Psoas muscle (tissue), 8 donors: ENCODE data around the gene OSBP2. TPM values are rescaled to one million over a fixed set of nuclear protein-coding genes. Genes with fewer than 3 reads are reported as not detected.
A peak's percentile ranks its signal among the peaks of the same experiment; 100 is the strongest.

Source experiments
- ATAC-seq, 4 donors: fragments of 200-7000 bp; cut with Tn5 transposase; one replicate each; pipeline ENCODE4 v1.9.1; 2020; ENCODE audit warnings: moderate library complexity in 3 of 4, mild to moderate bottlenecking in 2 of 4
- DNase-seq, 2 donors: peaks; one replicate each; pipeline ENCODE4 v3.0.0-alpha.2; 2020
- H3K27ac ChIP-seq: fragments of 200-600 bp; one replicate; pipeline ENCODE4 v1.8.0; 2022
- H3K27me3 ChIP-seq, 3 donors: fragments of 200-600 bp in 1 of 3; one replicate each; pipeline versions ENCODE4 v1.6.1 to v1.8.0; 2013 to 2022; ENCODE audit warnings: low read length in 2 of 3, mild to moderate bottlenecking in 2 of 3, moderate library complexity in 1 of 3; ENCODE audit not compliant: insufficient read depth in 3 of 3
- H3K36me3 ChIP-seq, 2 donors: fragments of 200-600 bp in 1 of 2; one replicate each; pipeline versions ENCODE4 v1.6.1 to v1.8.0; 2013 to 2022; ENCODE audit warnings: low read depth in 1 of 2, mild to moderate bottlenecking in 1 of 2, moderate library complexity in 1 of 2; ENCODE audit not compliant: insufficient read depth in 1 of 2
- H3K4me1 ChIP-seq: fragments of 200-600 bp; one replicate; pipeline ENCODE4 v1.8.0; 2022
- H3K4me3 ChIP-seq: fragments of 200-600 bp; one replicate; pipeline ENCODE4 v1.8.0; 2022; ENCODE audit warnings: mild to moderate bottlenecking
- H3K9me3 ChIP-seq: fragments of 200-600 bp; one replicate; pipeline ENCODE4 v1.8.0; 2022
- WGBS, 3 donors: extraction: QIAGEN DNeasy Blood & Tissue Kit; methylation state at CpG; one replicate each; pipeline versions ENCODE4 v1.1.6 to v1.1.7; 2013; 5-methylcytosine and 5-hydroxymethylcytosine counted together
- intact Hi-C, 2 donors: fragments of 100-400 bp; cut with DNase I; formaldehyde crosslinking; loops; one replicate each; pipeline versions ENCODE4 v1.11.0 to v1.14.2; 2022
- polyA plus RNA-seq, 3 donors: library from polyadenylated mRNA; stranded (reverse); fragments of 200-250 nt; gene quantifications; one replicate each; pipeline ENCODE4 v1.2.3, GENCODE V29; 2013
- total RNA-seq, 4 donors: library from RNA; stranded (reverse); fragmentation: NEBNext Ultra II Directional in 2 of 4; extraction: Animal tissue kit (Norgen Biotek cat#: 25700) in 2 of 4; gene quantifications; one replicate each; pipeline versions ENCODE4 v1.2.1 to v1.2.4, GENCODE V29; 2021 to 2023
- TF ChIP-seq, protein P1 (sequence below): fragments of 200-600 bp; IDR thresholded peaks from one replicate; pipeline ENCODE4 v1.8.0; 2022; ENCODE audit warnings: antibody characterized with exemption
- donor health status: healthy with polysubstance abuse.
- donor health status: DM: no; HTN: no; CAD: no; lungs with moderate emphysema.
- donor health status: Bipolar disorder and iron deficiency.
- donor health status: healthy.
- donor health status: DM: yes; HTN: yes; CAD: no.
- donor health status: DM: no; HTN: no; CAD: no.
- donor health status: DM: no; HTN: no; CAD: no.
- donor health status: DM: yes; HTN: yes; CAD: no.

Gene OSBP2
- total and polyA plus RNA-seq, 7 donors: 0.27 to 8.2 (median 2.5) TPM

DNA sequence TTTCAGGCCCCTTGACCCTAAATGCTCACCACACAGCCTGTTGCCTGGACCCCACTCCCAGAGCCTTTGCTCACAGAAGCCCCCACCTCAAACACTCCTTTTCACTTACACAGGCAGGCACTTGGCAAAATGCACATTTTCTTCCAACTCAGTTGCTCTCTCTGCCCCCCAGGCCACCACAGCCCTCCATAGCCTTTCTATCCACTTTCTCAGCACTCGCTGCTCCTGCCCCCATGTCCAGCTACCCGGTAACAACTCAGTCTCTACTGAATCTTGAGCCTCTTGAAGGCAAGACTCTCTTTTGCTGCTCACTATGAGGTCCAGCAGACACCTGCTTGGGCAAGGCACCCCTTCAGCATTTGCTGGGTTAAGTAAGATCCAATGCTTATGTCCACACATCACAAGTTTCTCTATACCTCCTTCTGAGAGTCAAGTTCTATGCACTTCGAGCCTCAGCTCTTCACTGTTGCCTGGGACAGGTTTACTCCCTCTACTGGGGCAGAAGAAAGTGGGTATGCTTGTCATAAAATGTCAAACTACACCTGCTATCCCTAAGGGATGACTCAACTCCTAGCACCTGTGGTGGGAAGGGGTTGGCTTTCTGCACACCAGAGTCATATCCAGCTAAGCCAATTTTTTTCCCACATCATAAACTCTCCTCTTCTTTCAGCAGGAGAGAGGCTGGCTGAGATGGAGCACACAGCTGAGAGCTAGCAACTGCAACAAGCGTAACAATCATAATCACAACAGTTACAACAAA is 237.0 kb downstream of the OSBP2 start:
- DNase-seq (no peak), ATAC-seq (peak in 1 of 4 donors; percentile 19)
- Histone ChIP-seq H3K27ac (no peak overlapping the region), H3K27me3 (no peaks in the 10 kb centered on the region), H3K9me3 (no peaks in the 10 kb centered on the region), H3K36me3 (peaks cover 21 to 100% of the 10 kb centered on the region in 2 donors), H3K4me1 (no peaks in the 10 kb centered on the region), H3K4me3 (no peak overlapping the region)
- TF ChIP-seq, protein P1, sequence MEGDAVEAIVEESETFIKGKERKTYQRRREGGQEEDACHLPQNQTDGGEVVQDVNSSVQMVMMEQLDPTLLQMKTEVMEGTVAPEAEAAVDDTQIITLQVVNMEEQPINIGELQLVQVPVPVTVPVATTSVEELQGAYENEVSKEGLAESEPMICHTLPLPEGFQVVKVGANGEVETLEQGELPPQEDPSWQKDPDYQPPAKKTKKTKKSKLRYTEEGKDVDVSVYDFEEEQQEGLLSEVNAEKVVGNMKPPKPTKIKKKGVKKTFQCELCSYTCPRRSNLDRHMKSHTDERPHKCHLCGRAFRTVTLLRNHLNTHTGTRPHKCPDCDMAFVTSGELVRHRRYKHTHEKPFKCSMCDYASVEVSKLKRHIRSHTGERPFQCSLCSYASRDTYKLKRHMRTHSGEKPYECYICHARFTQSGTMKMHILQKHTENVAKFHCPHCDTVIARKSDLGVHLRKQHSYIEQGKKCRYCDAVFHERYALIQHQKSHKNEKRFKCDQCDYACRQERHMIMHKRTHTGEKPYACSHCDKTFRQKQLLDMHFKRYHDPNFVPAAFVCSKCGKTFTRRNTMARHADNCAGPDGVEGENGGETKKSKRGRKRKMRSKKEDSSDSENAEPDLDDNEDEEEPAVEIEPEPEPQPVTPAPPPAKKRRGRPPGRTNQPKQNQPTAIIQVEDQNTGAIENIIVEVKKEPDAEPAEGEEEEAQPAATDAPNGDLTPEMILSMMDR: no peak
- 89 to 98% (median 95%) methylated on average over 4 of the region's 4 CpGs for WGBS, 3 donors
- intact Hi-C loops: no loop called here

DNA sequence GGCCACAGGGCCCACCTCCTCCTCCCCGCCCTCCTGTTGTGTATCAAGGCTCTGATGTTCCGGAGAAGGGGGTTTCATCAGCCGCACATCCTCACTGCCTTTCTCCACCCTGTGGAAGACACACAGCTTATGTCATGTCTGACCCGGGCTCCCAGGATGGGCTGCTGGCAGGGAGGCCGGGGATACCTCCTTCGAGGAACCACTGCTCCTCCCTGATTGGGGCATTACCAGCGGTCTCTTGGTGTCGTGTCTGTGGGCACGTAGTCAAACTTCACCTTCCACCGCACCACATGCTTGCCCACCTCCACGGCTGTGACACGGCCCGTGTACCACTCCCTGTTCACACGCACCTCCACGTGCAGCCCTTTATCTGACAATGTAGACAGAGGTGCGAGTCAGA is 238.0 kb downstream of the OSBP2 start:
- Histone ChIP-seq H3K9me3 (no peaks in the 10 kb centered on the region), H3K36me3 (peaks cover 20 to 100% of the 10 kb centered on the region in 2 donors), H3K4me1 (no peaks in the 10 kb centered on the region), H3K27me3 (no peaks in the 10 kb centered on the region), H3K4me3 (no peak overlapping the region), H3K27ac (no peak overlapping the region)
- TF ChIP-seq, protein P1: no peak
- WGBS, 3 donors: 92 to 97% (median 95%) methylated on average over 16 of the region's 16 CpGs
- intact Hi-C loops: no loop called here
- no peak for ATAC-seq
- no peak for DNase-seq

DNA sequence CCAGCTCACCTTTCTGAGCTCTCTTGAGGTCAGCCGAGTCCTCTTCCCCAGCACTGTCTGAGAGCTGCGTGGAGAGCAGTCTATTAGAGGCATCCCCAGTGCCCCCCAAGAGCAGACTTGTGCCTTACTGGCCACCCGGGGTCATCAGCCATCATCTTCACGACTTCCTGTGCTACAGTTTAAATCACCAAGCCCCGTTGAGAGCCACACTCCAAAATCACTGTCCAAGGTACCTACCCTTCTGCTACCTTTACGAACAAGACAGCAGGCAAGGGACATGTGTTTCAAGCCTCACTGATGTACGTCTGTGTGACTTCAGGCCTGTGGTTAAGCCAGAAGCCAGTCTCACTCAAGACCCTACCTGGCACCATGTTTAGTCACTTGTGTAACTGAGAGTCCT is 238.8 kb downstream of the OSBP2 start:
- Histone ChIP-seq H3K4me3 (no peak overlapping the region), H3K27me3 (no peaks in the 10 kb centered on the region), H3K36me3 (peaks cover 18 to 100% of the 10 kb centered on the region in 2 donors), H3K9me3 (no peaks in the 10 kb centered on the region), H3K27ac (no peak overlapping the region), H3K4me1 (no peaks in the 10 kb centered on the region)
- 83 to 88% (median 83%) methylated on average over 7 of the region's 7 CpGs for WGBS, 3 donors
- intact Hi-C loops: no loop called here
- TF ChIP-seq, protein P1: no peak
- no peak for ATAC-seq
- DNase-seq: no peak

DNA sequence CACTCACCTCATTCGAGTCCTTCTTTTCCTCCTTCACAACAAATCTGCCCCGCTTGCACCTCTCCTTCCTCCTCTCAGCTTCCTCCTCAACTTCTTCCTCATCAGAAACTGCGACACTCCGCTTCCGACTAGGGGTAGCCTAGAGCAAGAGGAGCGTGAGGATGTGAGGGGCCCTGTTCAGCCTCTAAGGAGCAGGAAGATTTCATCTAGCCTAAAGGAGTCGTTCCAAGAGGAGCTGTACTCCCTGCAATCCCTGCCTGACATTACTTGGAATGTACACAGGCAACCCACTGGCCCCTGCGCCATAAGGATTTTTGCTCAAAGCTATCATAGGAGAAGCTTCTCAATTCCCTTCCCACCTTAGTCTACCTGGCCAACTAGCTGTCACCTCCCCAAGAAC is 239.4 kb downstream of the OSBP2 start:
- ATAC-seq: no peak

More for the DNA sequence above, 239.4 kb downstream of the OSBP2 start:
- Histone ChIP-seq H3K4me3 (no peak overlapping the region), H3K4me1 (no peaks in the 10 kb centered on the region), H3K36me3 (peaks cover 18 to 100% of the 10 kb centered on the region in 2 donors), H3K27ac (no peak overlapping the region), H3K27me3 (no peaks in the 10 kb centered on the region), H3K9me3 (no peaks in the 10 kb centered on the region)
- intact Hi-C loops: no loop called here
- no peak for DNase-seq
- TF ChIP-seq, protein P1: no peak
- 90 to 96% (median 95%) methylated on average over 8 of the region's 8 CpGs for WGBS, 3 donors
